ENCODE results near the gene MAJIN.

DNA sequence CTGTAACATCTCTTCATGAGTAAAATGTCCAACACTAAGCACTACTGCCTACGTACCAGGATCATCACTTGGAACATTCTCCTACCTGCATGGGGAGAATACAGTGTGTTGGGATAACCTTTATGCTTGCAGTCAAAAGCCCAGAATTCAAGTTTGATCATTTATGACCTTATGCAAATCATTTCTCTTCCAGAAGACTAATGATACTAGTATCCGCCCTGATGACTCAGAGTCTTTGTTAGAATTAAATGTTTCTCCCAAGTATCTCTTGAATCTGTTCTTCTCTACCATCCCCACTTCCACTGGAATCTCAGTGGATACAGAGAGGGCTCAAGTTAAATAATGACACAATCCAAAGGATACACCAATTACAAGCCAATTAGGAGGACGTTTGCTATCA, 12.4 kb downstream of the MAJIN start:
- TF ChIP-seq, protein P1, sequence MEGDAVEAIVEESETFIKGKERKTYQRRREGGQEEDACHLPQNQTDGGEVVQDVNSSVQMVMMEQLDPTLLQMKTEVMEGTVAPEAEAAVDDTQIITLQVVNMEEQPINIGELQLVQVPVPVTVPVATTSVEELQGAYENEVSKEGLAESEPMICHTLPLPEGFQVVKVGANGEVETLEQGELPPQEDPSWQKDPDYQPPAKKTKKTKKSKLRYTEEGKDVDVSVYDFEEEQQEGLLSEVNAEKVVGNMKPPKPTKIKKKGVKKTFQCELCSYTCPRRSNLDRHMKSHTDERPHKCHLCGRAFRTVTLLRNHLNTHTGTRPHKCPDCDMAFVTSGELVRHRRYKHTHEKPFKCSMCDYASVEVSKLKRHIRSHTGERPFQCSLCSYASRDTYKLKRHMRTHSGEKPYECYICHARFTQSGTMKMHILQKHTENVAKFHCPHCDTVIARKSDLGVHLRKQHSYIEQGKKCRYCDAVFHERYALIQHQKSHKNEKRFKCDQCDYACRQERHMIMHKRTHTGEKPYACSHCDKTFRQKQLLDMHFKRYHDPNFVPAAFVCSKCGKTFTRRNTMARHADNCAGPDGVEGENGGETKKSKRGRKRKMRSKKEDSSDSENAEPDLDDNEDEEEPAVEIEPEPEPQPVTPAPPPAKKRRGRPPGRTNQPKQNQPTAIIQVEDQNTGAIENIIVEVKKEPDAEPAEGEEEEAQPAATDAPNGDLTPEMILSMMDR (IDR thresholded peaks at IDR 0.05; ENCODE audit: insufficient read depth, low read length, poor library complexity, severe bottlenecking): no peak
- no peak for TF ChIP-seq EZH2phosphoT487 (conservative IDR thresholded peaks at IDR 0.05; ENCODE audit: low read length)
